Endothelial cell (in vitro differentiated cells): Measurements from ENCODE around the gene EIF1. TPM values are rescaled to one million over a fixed set of nuclear protein-coding genes. Genes with fewer than 3 reads are reported as not detected.

Source experiments
- DNase-seq: peaks from one replicate; pipeline ENCODE4 v3.0.0; 2021; ENCODE audit warnings: low spot score
- H3K27ac Mint-ChIP-seq: one replicate; pipeline ENCODE4 v1.8.0; 2021; ENCODE audit warnings: mixed read lengths, inconsistent platforms; ENCODE audit not compliant: unreplicated experiment
- H3K27me3 Mint-ChIP-seq: one replicate; pipeline ENCODE4 v1.8.0; 2021; ENCODE audit warnings: mild to moderate bottlenecking, moderate library complexity, mixed read lengths, inconsistent platforms; ENCODE audit not compliant: unreplicated experiment
- H3K36me3 Mint-ChIP-seq: one replicate; pipeline ENCODE4 v1.8.0; 2021; ENCODE audit warnings: mild to moderate bottlenecking, low read depth, mixed read lengths, inconsistent platforms; ENCODE audit not compliant: unreplicated experiment
- H3K4me1 Mint-ChIP-seq: one replicate; pipeline ENCODE4 v1.8.0; 2021; ENCODE audit warnings: mild to moderate bottlenecking, mixed read lengths, inconsistent platforms; ENCODE audit not compliant: unreplicated experiment
- H3K4me3 Mint-ChIP-seq: one replicate; pipeline ENCODE4 v1.8.0; 2021; ENCODE audit warnings: mild to moderate bottlenecking, mixed read lengths, inconsistent platforms; ENCODE audit not compliant: unreplicated experiment
- H3K9me3 Mint-ChIP-seq: one replicate; pipeline ENCODE4 v1.8.0; 2021; ENCODE audit warnings: mixed read lengths, inconsistent platforms; ENCODE audit not compliant: unreplicated experiment
- CTCF ChIP-seq: fragments of 200-600 bp; sonication (generic); IDR thresholded peaks from one replicate; pipeline ENCODE4 v1.5.0; 2021; ENCODE audit warnings: antibody characterized with exemption; ENCODE audit not compliant: unreplicated experiment
- total RNA-seq: library from RNA; stranded (reverse); fragmentation: NEBNext Ultra II Directional; extraction: Animal tissue kit (Norgen Biotek cat#: 25700); gene quantifications from one replicate; pipeline ENCODE4 v1.2.1, GENCODE V29; 2021; ENCODE audit not compliant: unreplicated experiment

EIF1 gene
- total RNA-seq, 1 donor from 2014 or later, result 569 TPM

- peaks cover 8% of the 10 kb centered on the region for H3K36me3 Mint-ChIP-seq
- H3K27ac Mint-ChIP-seq, result no peak overlapping the region
- H3K4me1 Mint-ChIP-seq, result peaks cover 21% of the 10 kb centered on the region
- no peak overlapping the region for H3K4me3 Mint-ChIP-seq
- no peak for DNase-seq
- no peak for TF ChIP-seq CTCF
- H3K9me3 Mint-ChIP-seq, result no peaks in the 10 kb centered on the region
- peaks cover 6% of the 10 kb centered on the region for H3K27me3 Mint-ChIP-seq
These were observed 48.4 kb downstream of the EIF1 start for GRCh38 chr17:41736983-41737679.

GRCh38 chr17:41737680-41738023, 49.0 kb downstream of the EIF1 start:
- no peak for DNase-seq
- H3K27me3 Mint-ChIP-seq, result peaks cover 6% of the 10 kb centered on the region
- H3K4me3 Mint-ChIP-seq, result no peak overlapping the region
- no peak overlapping the region for H3K27ac Mint-ChIP-seq
- H3K4me1 Mint-ChIP-seq, result peaks cover 21% of the 10 kb centered on the region
- H3K36me3 Mint-ChIP-seq, result peaks cover 8% of the 10 kb centered on the region
- H3K9me3 Mint-ChIP-seq, result no peaks in the 10 kb centered on the region
- no peak for TF ChIP-seq CTCF

DNA sequence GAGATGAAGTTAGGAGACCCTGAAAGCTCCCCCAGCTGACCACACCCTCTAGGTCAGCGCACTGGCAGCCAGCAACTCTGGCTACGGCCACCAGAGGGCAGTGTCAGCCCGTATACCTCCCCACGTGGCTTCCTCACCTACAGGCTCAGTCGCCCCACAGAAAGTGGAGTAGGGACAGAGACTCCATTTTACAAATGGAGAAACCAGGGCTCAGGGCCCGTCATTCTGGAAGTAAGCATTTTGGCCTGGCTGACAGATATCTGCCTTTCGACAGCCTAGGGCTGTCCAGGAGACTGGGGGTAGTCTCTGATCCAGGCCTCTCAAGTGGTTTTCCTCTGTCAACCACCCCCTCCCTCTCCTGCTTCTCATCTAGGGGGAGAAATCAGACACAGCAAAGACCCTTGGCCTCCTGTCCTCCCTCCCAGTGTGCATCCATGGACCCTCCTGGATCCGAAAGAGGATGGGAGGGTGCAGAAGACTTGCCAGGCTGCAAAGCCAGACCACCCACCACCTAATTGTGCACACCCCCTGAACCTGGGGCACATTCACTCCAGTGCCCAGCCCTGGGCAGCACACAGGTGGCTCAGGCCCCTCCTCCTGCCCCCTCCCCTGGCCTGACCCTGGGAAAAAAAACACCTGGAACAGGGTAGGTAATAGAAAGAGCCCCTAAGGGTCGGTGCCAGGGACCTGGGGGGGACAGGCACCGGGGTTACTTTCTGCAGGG, 49.6 kb downstream of the EIF1 start:
- DNase-seq, result peak; percentile 87
- Mint-ChIP-seq H3K4me1 (peaks cover 21% of the 10 kb centered on the region), H3K9me3 (no peaks in the 10 kb centered on the region), H3K27ac (no peak overlapping the region), H3K4me3 (no peak overlapping the region), H3K36me3 (peaks cover 8% of the 10 kb centered on the region), H3K27me3 (peaks cover 6% of the 10 kb centered on the region)
- TF ChIP-seq CTCF, result peak; percentile 97

DNA sequence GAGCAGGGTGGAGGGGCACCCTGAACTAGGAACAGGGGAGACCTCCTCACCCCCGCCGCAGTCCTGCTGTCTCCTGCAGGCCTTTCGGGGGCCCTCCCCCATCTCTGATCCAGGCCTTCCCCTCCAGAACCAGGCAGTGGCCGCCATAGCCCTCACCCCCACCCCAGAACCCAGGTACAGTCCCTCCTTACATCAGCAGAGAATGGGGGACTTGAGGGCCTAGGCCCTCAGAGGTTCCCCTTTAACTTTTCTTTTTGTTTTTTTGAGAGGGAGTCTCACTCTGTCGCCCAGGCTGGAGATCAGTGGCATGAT, 50.1 kb downstream of the EIF1 start:
- Mint-ChIP-seq H3K4me3 (no peak overlapping the region), H3K36me3 (peaks cover 4% of the 10 kb centered on the region), H3K4me1 (peaks cover 18% of the 10 kb centered on the region), H3K27me3 (peaks cover 6% of the 10 kb centered on the region), H3K9me3 (no peaks in the 10 kb centered on the region), H3K27ac (no peak overlapping the region)
- no peak for TF ChIP-seq CTCF
- DNase-seq, result no peak

- Mint-ChIP-seq H3K4me1 (peaks cover 18% of the 10 kb centered on the region), H3K9me3 (no peaks in the 10 kb centered on the region), H3K27me3 (peaks cover 6% of the 10 kb centered on the region), H3K4me3 (no peak overlapping the region), H3K27ac (no peak overlapping the region), H3K36me3 (peaks cover 4% of the 10 kb centered on the region)
- TF ChIP-seq CTCF, result no peak
- no peak for DNase-seq
These were observed 51.1 kb downstream of the EIF1 start for GRCh38 chr17:41739661-41740352.
